Endothelial cell of hepatic sinusoid (primary cell): ENCODE measurements around the gene HECW1.
"Not testable (repeated sequence)": the region's sequence is repeated elsewhere in the genome, so short reads cannot be mapped to it uniquely, and the experiment has no call there.

Experiments
- in situ Hi-C: cut with HindIII; loops from 2 replicates; pipeline ENCODE4 v1.10.0; 2017; ENCODE audit warnings: low sequenced_read_pairs

The HECW1 gene

DNA sequence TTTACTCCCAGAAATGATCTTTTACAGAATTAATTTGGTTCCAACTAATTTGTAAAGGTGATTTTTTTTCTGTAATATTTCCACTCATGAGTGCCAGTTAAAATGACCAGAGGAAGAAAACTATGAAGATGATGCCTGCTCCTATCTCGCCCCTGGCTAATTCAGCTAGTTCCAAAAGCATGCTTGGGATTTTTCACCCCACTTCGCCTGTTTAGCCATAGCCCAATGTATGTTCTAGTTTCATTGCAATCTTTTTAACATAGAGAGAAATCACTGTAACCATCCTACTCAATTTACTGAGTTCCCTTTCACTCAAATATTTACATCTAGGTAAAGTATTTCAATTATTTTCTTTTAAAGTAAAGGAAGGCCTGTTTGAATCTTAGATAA, 447.5 kb downstream of the HECW1 start:
- in situ Hi-C loops: loop anchor here (25.0 kb wide), 2 partner anchors 277 to 377 kb away; partner anchors contain the start of gene UBE2D4

DNA sequence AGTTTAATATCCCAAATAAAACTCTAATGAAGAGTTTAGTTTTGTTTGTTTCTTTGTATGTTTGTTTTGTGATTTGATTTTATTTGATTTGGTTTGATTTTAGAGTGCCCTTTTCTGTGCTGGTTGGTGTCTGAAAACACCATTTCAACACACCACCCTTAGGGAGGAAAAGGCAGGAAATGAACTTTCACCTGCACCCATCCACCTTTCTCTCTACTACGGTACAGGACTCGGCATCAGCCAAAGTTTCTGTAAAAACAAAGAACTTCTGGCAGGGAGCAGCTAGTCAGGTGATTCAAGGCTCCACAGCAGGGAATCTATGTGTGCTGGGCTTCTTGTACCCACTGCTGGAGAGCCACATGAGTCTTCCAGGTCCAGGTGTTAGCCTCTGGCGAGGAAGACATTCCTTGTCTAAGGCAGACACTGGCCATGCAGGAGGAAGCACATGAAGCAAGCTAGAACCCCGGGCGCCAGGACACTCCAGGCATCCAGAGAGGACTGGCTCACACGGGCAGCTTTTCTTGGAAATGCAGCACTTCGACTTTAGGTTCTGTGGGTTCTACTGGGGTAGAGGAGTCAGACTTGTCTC, 448.4 kb downstream of the HECW1 start:
- in situ Hi-C loops: loop anchor here (25.0 kb wide), 2 partner anchors 276 to 376 kb away; partner anchors contain the start of gene UBE2D4

GRCh38 chr7:43562383-43562782, 449.9 kb downstream of the HECW1 start:
- in situ Hi-C loops: loop anchor here (25.0 kb wide), 2 partner anchors 275 to 375 kb away; partner anchors contain the start of gene UBE2D4

DNA sequence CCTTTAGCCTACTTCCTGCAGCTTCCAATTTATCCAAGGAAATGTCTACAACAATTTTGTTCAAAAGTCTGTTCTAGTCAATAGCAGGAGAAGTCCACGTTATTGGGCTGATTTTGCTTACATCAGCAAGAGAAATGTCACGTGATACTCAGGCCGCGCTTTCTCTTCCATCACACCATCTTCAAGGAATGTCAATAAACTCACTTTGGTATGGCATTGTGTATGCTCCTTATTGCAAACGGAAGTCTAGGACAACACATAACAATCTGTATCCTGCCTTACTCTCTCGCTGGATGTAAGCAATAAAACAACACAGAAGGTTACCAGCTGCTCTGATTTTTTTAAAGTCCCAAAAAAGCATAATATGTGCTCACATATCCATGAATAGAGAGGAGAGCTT, 453.3 kb downstream of the HECW1 start:
- in situ Hi-C loops: loop anchor here (25.0 kb wide), 2 partner anchors 272 to 372 kb away; partner anchors contain the start of gene UBE2D4

GRCh38 chr7:43568529-43568928, 456.1 kb downstream of the HECW1 start:
- in situ Hi-C loops: loop anchor here (25.0 kb wide), 2 partner anchors 269 to 369 kb away; partner anchors contain the start of gene UBE2D4

- in situ Hi-C loops: loop anchor here (25.0 kb wide), 2 partner anchors 268 to 368 kb away; partner anchors contain the start of gene UBE2D4
These were observed 457.0 kb downstream of the HECW1 start for GRCh38 chr7:43569424-43569823.

- in situ Hi-C loops: loop anchor here (25.0 kb wide), 2 partner anchors 266 to 366 kb away; partner anchors contain the start of gene UBE2D4
These were observed 458.4 kb downstream of the HECW1 start for GRCh38 chr7:43570688-43571365.

DNA sequence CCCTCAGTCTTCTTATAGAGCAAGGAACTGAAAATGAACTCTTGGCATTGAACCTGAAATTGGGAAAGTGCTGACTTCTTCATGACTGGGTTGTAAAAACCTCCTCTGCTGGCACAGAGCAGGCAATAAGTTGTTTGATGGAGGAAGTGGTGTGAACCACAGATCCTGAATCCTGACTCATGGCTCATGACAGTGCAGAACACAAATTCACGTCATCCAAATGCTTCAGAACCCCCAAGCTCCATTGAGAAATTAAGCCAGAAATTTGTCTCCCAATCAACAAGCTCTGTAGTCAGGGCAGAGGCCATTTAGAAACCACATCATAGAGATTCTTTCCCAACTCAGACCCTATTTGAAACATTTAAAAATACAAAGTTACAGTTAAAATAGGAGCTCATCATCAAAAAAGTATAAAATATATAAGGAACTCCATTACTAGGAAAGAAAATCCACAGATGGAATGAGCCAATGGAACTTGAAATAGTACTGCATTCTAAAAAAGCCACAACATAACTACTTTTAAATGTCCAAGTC, 460.1 kb downstream of the HECW1 start:
- in situ Hi-C loops: loop anchor here (25.0 kb wide), 2 partner anchors 265 to 365 kb away; partner anchors contain the start of gene UBE2D4

GRCh38 chr7:43573832-43574231, 461.4 kb downstream of the HECW1 start:
- in situ Hi-C loops: loop anchor here (25.0 kb wide), 2 partner anchors 263 to 363 kb away; partner anchors contain the start of gene UBE2D4

GRCh38 chr7:43575506-43575905, 463.1 kb downstream of the HECW1 start:
- in situ Hi-C loops: loop anchor here (5.0 kb wide), 1 partner anchor 142 kb away; no protein-coding TSS in a partner anchor

GRCh38 chr7:43576241-43576640, 463.8 kb downstream of the HECW1 start:
- in situ Hi-C loops: loop anchor here (5.0 kb wide), 1 partner anchor 141 kb away; no protein-coding TSS in a partner anchor

DNA sequence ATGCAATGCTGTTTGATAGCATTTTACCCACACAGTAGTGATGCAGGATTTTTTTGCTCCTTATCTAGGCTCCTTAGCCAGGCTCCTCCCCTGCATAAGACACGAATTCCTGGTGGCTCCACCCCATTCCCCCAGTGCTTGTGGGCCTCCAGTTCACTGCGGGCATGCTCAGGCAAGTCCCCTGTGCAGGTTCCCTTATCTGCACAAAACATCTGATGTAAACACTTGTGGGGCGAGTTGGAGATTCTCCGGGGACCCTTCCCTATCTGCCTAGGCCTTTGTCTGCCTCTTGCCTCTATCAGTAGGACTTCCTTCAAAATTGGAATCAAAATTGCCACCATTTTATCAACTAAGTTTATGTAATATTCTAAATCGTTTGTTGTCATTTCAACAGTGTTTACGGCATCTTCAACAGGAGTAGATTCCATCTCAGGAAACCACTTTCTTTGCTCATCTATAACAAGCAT, 465.1 kb downstream of the HECW1 start:
- in situ Hi-C loops: loop anchor here (5.0 kb wide), 1 partner anchor 140 kb away; no protein-coding TSS in a partner anchor

GRCh38 chr7:43582503-43583423, 470.3 kb downstream of the HECW1 start, which contains the start of gene STK17A:
STK17A (plus strand) TSS chr7:43583108; CDS start chr7:43583244, 136 bp downstream.
- in situ Hi-C loops: no loop called here

- in situ Hi-C loops: no loop called here
These were observed 471.2 kb downstream of the HECW1 start for GRCh38 chr7:43583424-43584194.

DNA sequence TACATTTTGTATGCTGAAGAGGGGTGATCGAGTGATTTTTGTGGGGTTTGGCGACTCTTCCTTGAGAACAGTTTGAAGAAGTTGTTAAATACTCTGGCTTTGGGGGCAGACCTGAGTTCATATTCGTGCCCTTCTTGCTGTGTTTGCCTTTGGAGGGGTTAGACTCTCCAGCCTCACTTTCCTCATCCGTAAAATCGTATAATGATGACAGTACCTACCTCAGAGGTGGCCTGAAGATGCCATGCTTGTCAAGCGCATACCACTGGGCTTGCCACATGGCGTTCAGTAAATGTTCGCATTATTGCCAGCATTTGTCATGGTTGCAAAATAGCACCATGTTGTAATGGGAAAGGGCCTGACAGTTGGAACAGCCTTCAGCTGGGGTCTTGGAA, 471.7 kb downstream of the HECW1 start:
- in situ Hi-C loops: no loop called here

- in situ Hi-C loops: not testable (repeated sequence)
These were observed 472.3 kb downstream of the HECW1 start for GRCh38 chr7:43584733-43585132.

GRCh38 chr7:43585562-43585961, 473.1 kb downstream of the HECW1 start:
- in situ Hi-C loops: no loop called here

- in situ Hi-C loops: no loop called here
These were observed 473.9 kb downstream of the HECW1 start for GRCh38 chr7:43586251-43586900.
